SU-DHL-6 (cell line): ENCODE measurements around the gene XRCC2.
"Not testable (repeated sequence)": the region's sequence is repeated elsewhere in the genome, so short reads cannot be mapped to it uniquely, and the experiment has no call there.

Experiments
- H2AFZ ChIP-seq: fragments of 200-600 bp; sonication (generic); 2 replicates; pipeline ENCODE4 v1.6.1; 2014; ENCODE audit warnings: low read depth, mild to moderate bottlenecking, moderate library complexity, mixed read lengths, antibody characterized with exemption, low read length; ENCODE audit not compliant: severe bottlenecking
- H3F3A ChIP-seq: fragments of 200-600 bp; shearing (Covaris generic); 2 replicates; pipeline ENCODE4 v1.6.0; 2016; ENCODE audit warnings: antibody characterized with exemption, mild to moderate bottlenecking; ENCODE audit not compliant: insufficient read depth
- H3K27ac ChIP-seq: fragments of 200-600 bp; sonication (generic); 2 replicates; pipeline ENCODE4 v1.5.1; 2016; ENCODE audit warnings: low read depth, mild to moderate bottlenecking, low read length, moderate library complexity, mixed read lengths
- H3K27me3 ChIP-seq: fragments of 200-600 bp; sonication (generic), shearing (Covaris generic); 2 replicates; pipeline ENCODE4 v1.6.0; 2014; ENCODE audit warnings: mild to moderate bottlenecking, low read length
- H3K36me3 ChIP-seq: fragments of 200-600 bp; sonication (generic); 2 replicates; pipeline ENCODE4 v1.6.1; 2014; ENCODE audit warnings: mild to moderate bottlenecking, low read length, mixed read lengths
- H3K4me2 ChIP-seq: fragments of 300-600, 200-600 bp; shearing (Covaris generic), sonication (generic); 2 replicates; pipeline ENCODE4 v1.6.0; 2014; ENCODE audit warnings: low read length, low read depth, mild to moderate bottlenecking; ENCODE audit not compliant: poor library complexity, severe bottlenecking
- H3K4me3 ChIP-seq: fragments of 200-600 bp; sonication (generic); 2 replicates; pipeline ENCODE4 v1.5.1; 2014; ENCODE audit warnings: antibody characterized with exemption, low read length, mild to moderate bottlenecking, mixed read lengths; ENCODE audit not compliant: insufficient read depth, poor library complexity, severe bottlenecking
- H3K79me2 ChIP-seq: fragments of 200-600 bp; sonication (generic); 2 replicates; pipeline ENCODE4 v1.6.1; 2014; ENCODE audit warnings: mild to moderate bottlenecking, low read length, moderate library complexity; ENCODE audit not compliant: insufficient read depth
- H3K9ac ChIP-seq: fragments of 200-600 bp; sonication (generic); 2 replicates; pipeline ENCODE4 v1.7.0; 2014; ENCODE audit warnings: mild to moderate bottlenecking, low read length
- H3K9me2 ChIP-seq: fragments of 200-600 bp; sonication (generic); replicated peaks from 2 replicates; pipeline ENCODE4 v1.6.1; 2014; ENCODE audit warnings: low read length; ENCODE audit not compliant: insufficient read depth
- H3K9me3 ChIP-seq: fragments of 200-600 bp; sonication (generic); 2 replicates; pipeline ENCODE4 v1.6.1; 2014; ENCODE audit warnings: low read length, mixed read lengths; ENCODE audit not compliant: insufficient read depth
- H4K20me1 ChIP-seq: fragments of 200-600 bp; sonication (generic); 2 replicates; pipeline ENCODE4 v1.6.1; 2014; ENCODE audit warnings: low read depth, mild to moderate bottlenecking, antibody characterized with exemption, low read length, moderate library complexity, mixed read lengths
- CTCF ChIP-seq: fragments of 200-600 bp; sonication (generic); IDR thresholded peaks from one replicate; pipeline ENCODE4 v1.5.1; 2017; ENCODE audit warnings: antibody characterized with exemption, mild to moderate bottlenecking, low read length, moderate library complexity; ENCODE audit not compliant: insufficient read depth, poor library complexity, severe bottlenecking
- EZH2phosphoT487 ChIP-seq: fragments of 200-600 bp; sonication (generic), shearing (Covaris generic); conservative IDR thresholded peaks from 2 replicates; pipeline ENCODE4 v1.6.1; 2018; ENCODE audit warnings: mild to moderate bottlenecking, antibody characterized with exemption, low read length, moderate library complexity, mixed read lengths

Gene XRCC2

GRCh38 chr7:152633072-152633471 lies 42.9 kb downstream of the XRCC2 start:
- no peaks in the 10 kb centered on the region for H3K27me3 ChIP-seq
- H3F3A ChIP-seq: no peaks in the 10 kb centered on the region
- H3K27ac ChIP-seq: no peak overlapping the region
- no peaks in the 10 kb centered on the region for H4K20me1 ChIP-seq
- no peaks in the 10 kb centered on the region for H3K9me3 ChIP-seq
- no peak overlapping the region for H3K9ac ChIP-seq
- H3K79me2 ChIP-seq: no peaks in the 10 kb centered on the region
- no peak overlapping the region for H2AFZ ChIP-seq
- TF ChIP-seq EZH2phosphoT487: no peak
- no peak for TF ChIP-seq CTCF
- H3K4me3 ChIP-seq: no peak overlapping the region
- H3K4me2 ChIP-seq: no peak overlapping the region
- H3K36me3 ChIP-seq: no peaks in the 10 kb centered on the region
- no peaks in the 10 kb centered on the region for H3K9me2 ChIP-seq

- H3K79me2 ChIP-seq, H3K36me3 ChIP-seq, H3K4me2 ChIP-seq, H3K27me3 ChIP-seq, H4K20me1 ChIP-seq, H3K9me3 ChIP-seq, H2AFZ ChIP-seq, H3K27ac ChIP-seq, H3K9ac ChIP-seq, H3K9me2 ChIP-seq, H3K4me3 ChIP-seq, H3F3A ChIP-seq: not testable (repeated sequence)
Observed at GRCh38 chr7:152628772-152629171, 47.2 kb downstream of the XRCC2 start.

GRCh38 chr7:152624228-152624627 lies 51.7 kb downstream of the XRCC2 start:
- H3K9ac ChIP-seq: no peak overlapping the region
- no peak overlapping the region for H3K4me3 ChIP-seq
- no peaks in the 10 kb centered on the region for H4K20me1 ChIP-seq
- H3K27me3 ChIP-seq: no peaks in the 10 kb centered on the region
- no peaks in the 10 kb centered on the region for H3F3A ChIP-seq
- H3K36me3 ChIP-seq: no peaks in the 10 kb centered on the region
- H3K27ac ChIP-seq: no peak overlapping the region
- no peaks in the 10 kb centered on the region for H3K9me2 ChIP-seq
- no peaks in the 10 kb centered on the region for H3K9me3 ChIP-seq
- no peak overlapping the region for H2AFZ ChIP-seq
- no peaks in the 10 kb centered on the region for H3K79me2 ChIP-seq
- no peak overlapping the region for H3K4me2 ChIP-seq
- no peak for TF ChIP-seq CTCF
- TF ChIP-seq EZH2phosphoT487: no peak

- Histone ChIP-seq H3K36me3 (no peaks in the 10 kb centered on the region), H3K79me2 (no peaks in the 10 kb centered on the region), H3K9me3 (no peaks in the 10 kb centered on the region), H2AFZ (no peak overlapping the region), H3K4me2 (no peak overlapping the region), H3F3A (no peaks in the 10 kb centered on the region), H4K20me1 (no peaks in the 10 kb centered on the region), H3K4me3 (no peak overlapping the region), H3K27me3 (no peaks in the 10 kb centered on the region), H3K9me2 (no peaks in the 10 kb centered on the region), H3K9ac (no peak overlapping the region), H3K27ac (no peak overlapping the region)
- TF ChIP-seq EZH2phosphoT487 (no peak), CTCF (no peak)
Observed at GRCh38 chr7:152621426-152621825, 54.5 kb downstream of the XRCC2 start.
